HG03521 (cell line): ENCODE measurements around the gene PAX8.

Source experiments
- ATAC-seq: cut with Tn5 transposase; IDR thresholded peaks from one replicate; pipeline ENCODE4 v1.9.1; 2021; ENCODE audit warnings: mild to moderate bottlenecking, moderate library complexity; ENCODE audit not compliant: unreplicated experiment

PAX8 gene

DNA sequence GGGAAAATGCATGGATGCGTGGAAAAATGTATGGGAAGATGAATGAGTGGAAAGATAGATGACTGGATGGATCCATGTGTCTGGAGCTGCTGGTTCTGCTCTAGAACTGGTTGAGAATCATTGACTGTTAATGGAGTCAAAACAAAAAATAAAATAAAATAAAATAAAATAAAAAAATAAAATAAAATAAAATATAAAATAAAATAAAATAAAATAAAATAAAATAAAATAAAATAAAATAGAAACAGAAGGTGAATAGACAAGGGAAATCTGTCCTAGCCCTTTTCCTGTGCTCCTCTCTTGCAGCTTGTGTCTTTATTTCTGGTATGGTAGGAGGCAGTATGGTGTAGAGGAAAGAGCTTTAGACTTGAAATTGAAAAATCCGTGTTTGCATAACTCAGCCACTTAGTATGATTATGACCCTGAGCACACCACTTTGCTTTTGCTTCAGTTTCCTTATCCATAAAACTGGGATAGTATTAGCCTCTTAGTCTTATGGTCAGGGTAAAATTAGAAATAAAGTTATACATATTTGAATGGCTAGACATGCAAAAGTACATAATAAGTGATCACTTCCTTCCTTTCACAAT is 54.0 kb downstream of the PAX8 start:
- ATAC-seq: no peak

- ATAC-seq: no peak
These were observed 54.9 kb downstream of the PAX8 start for GRCh38 chr2:113223813-113224212.

GRCh38 chr2:113221846-113222245 is 56.9 kb downstream of the PAX8 start:
- ATAC-seq: no peak

- no peak for ATAC-seq
These were observed 57.6 kb downstream of the PAX8 start for GRCh38 chr2:113220970-113221708.

- ATAC-seq: no peak
These were observed 58.7 kb downstream of the PAX8 start for GRCh38 chr2:113219889-113220641.

DNA sequence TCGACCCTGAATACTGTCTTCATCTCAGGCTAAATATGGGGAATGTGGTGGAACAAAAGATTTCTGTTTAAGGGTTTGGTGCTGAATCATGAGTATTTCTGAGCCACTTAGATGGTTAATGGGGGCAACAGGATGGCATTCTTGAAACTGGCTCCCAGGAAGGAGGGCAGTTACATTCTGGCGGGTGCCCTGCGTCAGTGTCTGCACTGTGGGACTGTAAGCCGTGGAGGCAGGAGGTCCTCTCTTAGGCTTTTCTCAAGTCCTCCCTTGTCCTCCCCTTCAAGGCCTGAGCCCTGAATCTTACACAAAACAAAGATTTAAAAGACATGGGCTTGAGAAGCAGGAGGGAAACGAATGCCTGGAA is 59.2 kb downstream of the PAX8 start:
- no peak for ATAC-seq

GRCh38 chr2:113219092-113219441 is 59.7 kb downstream of the PAX8 start:
- no peak for ATAC-seq

GRCh38 chr2:113218283-113219091 is 60.2 kb downstream of the PAX8 start:
- ATAC-seq: no peak

DNA sequence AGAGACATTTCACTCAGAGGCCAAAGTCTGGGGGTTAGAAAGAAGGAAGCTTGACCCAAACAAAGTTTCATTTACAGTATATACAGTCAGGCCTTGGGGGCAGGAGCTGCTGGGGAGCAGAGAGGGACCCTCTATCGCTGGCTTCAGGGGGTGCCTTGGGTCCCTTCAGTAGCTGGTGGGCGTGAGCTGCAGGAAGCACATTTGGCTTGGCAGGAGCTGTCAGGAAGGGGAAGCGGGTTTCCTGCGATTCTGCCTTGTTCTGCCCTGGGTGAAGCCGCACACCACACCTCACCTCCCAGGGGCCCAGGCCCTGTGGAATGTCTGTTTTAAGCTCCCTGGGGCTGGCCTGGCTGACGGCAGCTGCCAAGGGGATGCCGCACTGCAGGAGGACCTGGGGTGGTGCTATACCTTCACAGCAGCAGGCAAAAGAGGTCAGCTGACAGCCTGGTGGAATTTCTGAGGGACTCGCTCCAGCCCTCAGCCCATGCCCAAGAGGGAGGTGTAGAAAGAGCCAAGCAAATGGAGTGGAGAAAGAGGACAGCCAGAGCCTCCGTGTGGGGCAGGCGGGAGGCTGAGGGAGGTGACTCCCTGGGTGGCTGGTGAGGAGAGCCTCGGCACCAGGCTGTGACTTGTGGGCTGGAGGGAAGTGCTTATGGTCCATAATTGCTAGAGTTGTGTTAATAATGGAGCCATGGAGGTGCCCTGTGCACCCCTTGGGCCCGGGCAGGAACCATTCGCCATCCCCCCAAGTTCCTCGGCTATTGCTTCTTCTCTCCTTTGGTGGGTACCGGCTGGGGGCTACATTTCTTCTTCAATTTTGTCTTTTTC is 61.1 kb downstream of the PAX8 start:
- ATAC-seq: no peak

- no peak for ATAC-seq
These were observed 61.7 kb downstream of the PAX8 start for GRCh38 chr2:113216891-113217454.

- ATAC-seq: no peak
These were observed 62.4 kb downstream of the PAX8 start for GRCh38 chr2:113216321-113216720.

- no peak for ATAC-seq
These were observed 63.7 kb downstream of the PAX8 start for GRCh38 chr2:113215056-113215455.

- no peak for ATAC-seq
These were observed 64.6 kb downstream of the PAX8 start for GRCh38 chr2:113214141-113214540.

- no peak for ATAC-seq
These were observed 65.4 kb downstream of the PAX8 start for GRCh38 chr2:113213061-113213930.

DNA sequence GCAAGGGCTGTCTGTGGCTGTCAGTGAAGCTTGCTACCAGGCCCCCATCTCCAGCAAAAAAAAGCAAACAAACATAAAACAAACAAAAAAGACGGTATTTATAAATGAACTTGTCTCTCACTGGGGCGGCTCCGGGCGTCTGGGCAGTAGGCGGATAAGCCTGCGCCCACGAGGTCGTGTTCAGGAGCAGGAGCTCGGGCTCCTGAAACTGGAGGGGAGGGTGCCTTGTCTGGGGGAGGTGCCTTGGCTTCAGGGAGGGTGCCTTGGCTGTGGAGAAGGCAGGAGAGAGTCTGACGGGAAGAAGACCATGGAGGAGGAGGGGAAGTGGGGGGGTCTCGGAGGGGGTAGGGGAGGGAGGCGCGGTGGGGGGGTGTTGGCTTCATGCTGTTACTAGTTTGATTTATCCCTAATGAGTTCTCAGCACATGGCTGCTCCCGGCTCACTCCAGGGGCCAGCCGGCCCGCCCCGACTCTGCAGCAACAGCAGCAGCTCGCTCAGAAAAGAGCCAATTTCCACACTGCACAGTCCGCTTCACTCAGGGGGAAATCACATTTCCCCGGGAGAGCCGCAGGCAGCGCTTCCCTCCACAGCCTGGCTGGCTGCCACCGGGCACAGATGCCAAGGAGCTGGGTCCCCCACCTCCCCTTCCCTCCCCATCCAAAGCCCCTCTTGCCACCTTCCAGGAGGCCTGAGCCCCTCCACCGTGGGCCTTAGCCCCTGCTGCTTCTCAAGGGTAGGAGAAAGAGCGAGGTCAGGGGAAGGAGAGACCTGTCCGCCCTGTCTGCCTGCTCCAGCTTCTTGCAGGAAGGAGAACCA is 66.3 kb downstream of the PAX8 start:
- ATAC-seq: no peak

DNA sequence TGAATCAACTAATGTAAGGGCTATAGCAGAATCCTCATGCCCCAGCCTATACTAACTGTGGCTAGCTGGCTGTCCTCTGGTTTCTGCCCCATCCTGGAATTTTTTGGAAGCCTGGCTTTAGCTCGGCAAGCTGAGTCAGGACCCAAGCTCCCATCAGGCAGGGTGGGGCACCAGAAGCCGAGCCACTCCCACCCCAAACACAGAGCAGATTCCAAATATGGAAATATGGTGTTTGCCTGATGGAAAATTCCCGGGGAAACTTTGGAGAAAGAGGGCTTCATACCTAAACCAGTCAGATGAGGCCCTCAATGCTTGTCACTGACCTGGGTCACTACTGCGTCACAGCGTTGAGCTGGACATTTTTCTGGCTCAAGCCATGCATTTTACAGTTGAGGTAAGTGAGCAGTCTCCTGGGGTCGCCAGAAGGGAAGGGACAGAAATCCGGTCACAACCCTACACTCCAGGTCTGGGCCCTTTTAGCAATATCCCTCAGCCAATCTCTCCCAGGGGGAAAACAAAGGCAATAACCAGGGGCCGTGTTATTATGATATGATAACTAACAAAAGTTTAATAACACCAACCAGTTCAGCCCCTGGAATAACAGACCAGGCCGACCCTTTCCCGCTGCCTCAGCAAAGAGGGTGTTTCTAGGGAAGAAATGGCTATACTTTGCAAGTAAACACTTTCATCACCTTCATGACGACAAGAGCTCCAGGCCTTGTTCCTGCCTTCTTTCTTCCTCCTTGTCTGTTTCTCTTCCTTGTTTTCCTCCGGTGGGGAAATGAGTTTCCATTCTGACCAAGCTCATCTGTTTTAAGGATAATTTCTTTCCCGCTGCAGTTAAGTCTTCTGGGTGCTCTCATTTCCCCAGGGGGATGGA is 67.3 kb downstream of the PAX8 start:
- no peak for ATAC-seq

- ATAC-seq: no peak
These were observed 69.0 kb downstream of the PAX8 start for GRCh38 chr2:113209646-113210171.
